ENCODE data around the gene C1QL1.

C1QL1 gene

GRCh38 chr17:44988044-44988942, 20.2 kb upstream of the C1QL1 start:
- DNase-seq = no peak

- DNase-seq = no peak
Measured at GRCh38 chr17:44983563-44983962, 15.5 kb upstream of the C1QL1 start.

- no peak for DNase-seq
Measured at GRCh38 chr17:44982113-44982702, 14.1 kb upstream of the C1QL1 start.

- DNase-seq = no peak
Measured at GRCh38 chr17:44981221-44981968, 13.3 kb upstream of the C1QL1 start.

- no peak for DNase-seq
Measured at GRCh38 chr17:44979426-44979995, 11.4 kb upstream of the C1QL1 start.

GRCh38 chr17:44978807-44979206, 10.7 kb upstream of the C1QL1 start:
- no peak for DNase-seq

- DNase-seq = no peak
Measured at GRCh38 chr17:44977814-44978550, 9.9 kb upstream of the C1QL1 start.

- DNase-seq = no peak
Measured at GRCh38 chr17:44977065-44977464, 9.0 kb upstream of the C1QL1 start.

- peak; percentile 66 for DNase-seq
Measured at GRCh38 chr17:44976206-44976605, 8.1 kb upstream of the C1QL1 start.

- DNase-seq = no peak
Measured at GRCh38 chr17:44972953-44973352, 4.8 kb upstream of the C1QL1 start.

GRCh38 chr17:44971776-44972483, 3.8 kb upstream of the C1QL1 start:
- no peak for DNase-seq

- DNase-seq = no peak
Measured at GRCh38 chr17:44970136-44970741, 2.1 kb upstream of the C1QL1 start.

- DNase-seq = no peak
Measured at GRCh38 chr17:44969144-44969780, 1.2 kb upstream of the C1QL1 start.

GRCh38 chr17:44967907-44968224, 237 bp downstream of the C1QL1 start:
- DNase-seq = no peak

- DNase-seq = no peak
Measured at GRCh38 chr17:44967026-44967906, 837 bp downstream of the C1QL1 start.

GRCh38 chr17:44966348-44967025, 1.6 kb downstream of the C1QL1 start:
- DNase-seq = no peak

GRCh38 chr17:44965481-44966234, 2.4 kb downstream of the C1QL1 start:
- DNase-seq = no peak

- DNase-seq = no peak
Measured at GRCh38 chr17:44961921-44962350, 6.2 kb downstream of the C1QL1 start.

- DNase-seq = no peak
Measured at GRCh38 chr17:44960691-44961090, 7.4 kb downstream of the C1QL1 start.
